ENCODE data around the gene SEC14L1.

DNA sequence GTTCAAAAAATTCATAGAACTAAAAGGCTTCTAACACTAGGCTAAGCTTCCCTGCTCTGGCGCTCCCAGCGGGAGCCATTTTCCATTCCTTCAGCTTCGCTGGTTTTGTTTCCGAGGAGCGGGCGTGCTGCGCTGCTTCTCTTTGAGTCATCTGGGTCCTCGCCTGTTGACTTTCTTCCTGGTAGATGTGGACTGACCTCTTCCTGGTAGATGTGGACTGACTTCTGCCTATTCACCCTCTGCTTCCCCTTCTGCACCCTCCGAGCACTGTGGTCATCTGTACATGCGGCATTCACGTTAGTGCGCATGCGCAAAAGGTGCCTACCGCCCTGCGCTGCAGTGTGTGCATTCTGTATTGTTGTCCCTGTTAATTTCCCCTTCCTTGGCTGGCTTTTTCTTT is 40.8 kb upstream of the SEC14L1 start:
- TF ChIP-seq TAF1 (IDR thresholded peaks at IDR 0.05; ENCODE audit: low read depth), result no peak
- TF ChIP-seq, protein P1, sequence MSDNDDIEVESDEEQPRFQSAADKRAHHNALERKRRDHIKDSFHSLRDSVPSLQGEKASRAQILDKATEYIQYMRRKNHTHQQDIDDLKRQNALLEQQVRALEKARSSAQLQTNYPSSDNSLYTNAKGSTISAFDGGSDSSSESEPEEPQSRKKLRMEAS (IDR thresholded peaks at IDR 0.05), result no peak
- no peak for TF ChIP-seq RAD21 (IDR thresholded peaks at IDR 0.05; ENCODE audit: low read depth)
- TF ChIP-seq, protein P2, sequence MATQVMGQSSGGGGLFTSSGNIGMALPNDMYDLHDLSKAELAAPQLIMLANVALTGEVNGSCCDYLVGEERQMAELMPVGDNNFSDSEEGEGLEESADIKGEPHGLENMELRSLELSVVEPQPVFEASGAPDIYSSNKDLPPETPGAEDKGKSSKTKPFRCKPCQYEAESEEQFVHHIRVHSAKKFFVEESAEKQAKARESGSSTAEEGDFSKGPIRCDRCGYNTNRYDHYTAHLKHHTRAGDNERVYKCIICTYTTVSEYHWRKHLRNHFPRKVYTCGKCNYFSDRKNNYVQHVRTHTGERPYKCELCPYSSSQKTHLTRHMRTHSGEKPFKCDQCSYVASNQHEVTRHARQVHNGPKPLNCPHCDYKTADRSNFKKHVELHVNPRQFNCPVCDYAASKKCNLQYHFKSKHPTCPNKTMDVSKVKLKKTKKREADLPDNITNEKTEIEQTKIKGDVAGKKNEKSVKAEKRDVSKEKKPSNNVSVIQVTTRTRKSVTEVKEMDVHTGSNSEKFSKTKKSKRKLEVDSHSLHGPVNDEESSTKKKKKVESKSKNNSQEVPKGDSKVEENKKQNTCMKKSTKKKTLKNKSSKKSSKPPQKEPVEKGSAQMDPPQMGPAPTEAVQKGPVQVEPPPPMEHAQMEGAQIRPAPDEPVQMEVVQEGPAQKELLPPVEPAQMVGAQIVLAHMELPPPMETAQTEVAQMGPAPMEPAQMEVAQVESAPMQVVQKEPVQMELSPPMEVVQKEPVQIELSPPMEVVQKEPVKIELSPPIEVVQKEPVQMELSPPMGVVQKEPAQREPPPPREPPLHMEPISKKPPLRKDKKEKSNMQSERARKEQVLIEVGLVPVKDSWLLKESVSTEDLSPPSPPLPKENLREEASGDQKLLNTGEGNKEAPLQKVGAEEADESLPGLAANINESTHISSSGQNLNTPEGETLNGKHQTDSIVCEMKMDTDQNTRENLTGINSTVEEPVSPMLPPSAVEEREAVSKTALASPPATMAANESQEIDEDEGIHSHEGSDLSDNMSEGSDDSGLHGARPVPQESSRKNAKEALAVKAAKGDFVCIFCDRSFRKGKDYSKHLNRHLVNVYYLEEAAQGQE (IDR thresholded peaks at IDR 0.05; ENCODE audit: low read depth), result no peak
- no peak for TF ChIP-seq EP300 (IDR thresholded peaks at IDR 0.05; ENCODE audit: borderline replicate concordance)
- no peak for TF ChIP-seq TEAD4 (IDR thresholded peaks at IDR 0.05)
- TF ChIP-seq EGR1 (IDR thresholded peaks at IDR 0.05), result no peak
- TF ChIP-seq YY1 (IDR thresholded peaks at IDR 0.05; ENCODE audit: low read depth), result peak; percentile 25; the same call in 1 of the 2 replicates
- TF ChIP-seq TCF12 (IDR thresholded peaks at IDR 0.05; ENCODE audit: low read depth), result no peak
- TF ChIP-seq, protein P3, sequence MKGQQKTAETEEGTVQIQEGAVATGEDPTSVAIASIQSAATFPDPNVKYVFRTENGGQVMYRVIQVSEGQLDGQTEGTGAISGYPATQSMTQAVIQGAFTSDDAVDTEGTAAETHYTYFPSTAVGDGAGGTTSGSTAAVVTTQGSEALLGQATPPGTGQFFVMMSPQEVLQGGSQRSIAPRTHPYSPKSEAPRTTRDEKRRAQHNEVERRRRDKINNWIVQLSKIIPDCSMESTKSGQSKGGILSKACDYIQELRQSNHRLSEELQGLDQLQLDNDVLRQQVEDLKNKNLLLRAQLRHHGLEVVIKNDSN (IDR thresholded peaks at IDR 0.05), result no peak
- TF ChIP-seq CEBPB (IDR thresholded peaks at IDR 0.05), result no peak

Measured in Ishikawa (cell line).